Heart right ventricle (tissue), 16 donors: ENCODE measurements around the gene ZIC1. TPM values are rescaled to one million over a fixed set of nuclear protein-coding genes. Genes with fewer than 3 reads are reported as not detected.

Experiments
- ATAC-seq, 8 donors: fragments of 200-7000 bp; cut with Tn5 transposase; one replicate each; pipeline ENCODE4 v1.9.1; 2020; ENCODE audit warnings: mild to moderate bottlenecking in 8 of 8, moderate library complexity in 8 of 8, moderate number of reproducible peaks in 1 of 8
- DNase-seq, 2 donors: peaks; one replicate each; pipeline ENCODE4 v3.0.0-alpha.2; 2020
- H3K27ac ChIP-seq, 10 donors: fragments of 200-600 bp; sonication (generic) in 2 of 10; one replicate each; pipeline versions ENCODE4 v1.5.0 to v1.8.0; 2020 to 2022; ENCODE audit warnings: mild to moderate bottlenecking in 3 of 10
- H3K27me3 ChIP-seq, 7 donors: fragments of 200-600 bp; one replicate each; pipeline ENCODE4 v1.8.0; 2021 to 2022; ENCODE audit warnings: mild to moderate bottlenecking in 2 of 7
- H3K36me3 ChIP-seq, 9 donors: fragments of 200-600 bp; sonication (generic) in 1 of 9; one replicate each; pipeline versions ENCODE4 v1.5.0 to v1.8.0; 2020 to 2022; ENCODE audit warnings: mild to moderate bottlenecking in 2 of 9
- H3K4me1 ChIP-seq, 9 donors: fragments of 200-600 bp; sonication (generic) in 1 of 9; one replicate each; pipeline versions ENCODE4 v1.5.0 to v1.8.0; 2020 to 2022; ENCODE audit warnings: mild to moderate bottlenecking in 4 of 9
- H3K4me3 ChIP-seq, 10 donors: fragments of 200-600 bp; sonication (generic) in 2 of 10; one replicate each; pipeline versions ENCODE4 v1.5.0 to v1.8.0; 2020 to 2022; ENCODE audit warnings: mild to moderate bottlenecking in 7 of 10, moderate library complexity in 2 of 10
- H3K9me3 ChIP-seq, 11 donors: fragments of 200-600 bp in 10 of 11; sonication (generic) in 2 of 11; one replicate each; pipeline versions ENCODE4 v1.5.0 to v1.8.0; 2013 to 2022; ENCODE audit warnings: mild to moderate bottlenecking in 2 of 11, control low read depth in 1 of 11, moderate library complexity in 1 of 11
- CTCF ChIP-seq, 9 donors: fragments of 200-600 bp; sonication (generic) in 2 of 9; IDR thresholded peaks; one replicate each; pipeline versions ENCODE4 v1.5.0 to v1.8.0; 2021 to 2022; ENCODE audit warnings: antibody characterized with exemption in 9 of 9, mild to moderate bottlenecking in 5 of 9, moderate library complexity in 1 of 9
- WGBS, 2 donors: extraction: QIAGEN DNeasy Blood & Tissue Kit; methylation state at CpG; one replicate each; pipeline ENCODE4 v1.1.7; 2013; ENCODE audit warnings: inconsistent platforms in 1 of 2; 5-methylcytosine and 5-hydroxymethylcytosine counted together
- intact Hi-C, 10 donors: fragments of 100-400 bp; cut with DNase I; formaldehyde crosslinking; loops; one replicate each; pipeline versions ENCODE4 v1.11.1 to v1.14.2; 2022
- polyA plus RNA-seq, 2 donors: library from polyadenylated mRNA; stranded (reverse); fragments of 200-250 nt; gene quantifications; one replicate each; pipeline ENCODE4 v1.2.3, GENCODE V29; 2013
- total RNA-seq, 10 donors: library from RNA; stranded (reverse); fragmentation: NEBNext Ultra II Directional in 3 of 10; extraction: Animal tissue kit (Norgen Biotek cat#: 25700) in 3 of 10; gene quantifications; one replicate each; pipeline versions ENCODE4 v1.2.1 to v1.2.4, GENCODE V29; 2021 to 2023
- donor health status: Arrhythmogenic right ventricular cardiomyopathy.
- donor health status: ischemic (EF 13 %, LVEDD 7.1; RV severe dilation, severe dysfunction).
- donor health status: healthy with polysubstance abuse.
- donor health status: DM: no; HTN: yes; CAD: no.
- donor health status: DM: no; HTN: no; CAD: no.
- donor health status: ischemic (EF 25% LVEDD 6.9; RV normal size, moderate dysfunction).
- donor health status: ischemic (EF 25% LVEDD 5.7; RV mildly dilated, moderate dysfunction).
- donor health status: healthy.
- donor health status: DM: yes; HTN: yes; CAD: no.
- donor health status: Ischemic cardiomyopathy.
- donor health status: ischemic (EF 35%, LVEDD 5.7; RV mildly dilated, moderate dysfunction).
- donor health status: nonischemic (EF 11% LVEDD 7.7; RV severe dilation, severe dysfunction).
- donor health status: DM: yes; HTN: yes; CAD: no.
- donor health status: PGD.
- donor health status: ischemic (EF 29% LVEDD 5.4; RV normal size, mild dysfunction).
- donor health status: nonischemic (EF 23%, LVEDD 6.1; RV moderate dilation, normal function).

Gene ZIC1
- total and polyA plus RNA-seq, 12 donors, result not detected

GRCh38 chr3:147394884-147395225 lies 14.3 kb upstream of the ZIC1 start:
- H3K9me3 ChIP-seq, result no peaks in the 10 kb centered on the region
- WGBS, 2 donors, result 16% methylated on average over 5 of the region's 5 CpGs
- no peak for DNase-seq
- no peak for ATAC-seq
- peaks cover 50 to 100% (median 100%) of the 10 kb centered on the region in 7 donors for H3K27me3 ChIP-seq
- H3K4me1 ChIP-seq, result peaks cover 2 to 54% (median 27%) of the 10 kb centered on the region in 9 donors
- H3K27ac ChIP-seq, result no peak overlapping the region
- no peak overlapping the region for H3K4me3 ChIP-seq
- intact Hi-C loops, result no loop called here
- no peaks in the 10 kb centered on the region for H3K36me3 ChIP-seq
- no peak for TF ChIP-seq CTCF (IDR thresholded peaks at IDR 0.05)

GRCh38 chr3:147395899-147396711 lies 13.1 kb upstream of the ZIC1 start:
- no peak for DNase-seq
- Histone ChIP-seq H3K4me3 (no peak overlapping the region), H3K36me3 (no peaks in the 10 kb centered on the region), H3K27me3 (peaks cover 47 to 100% (median 100%) of the 10 kb centered on the region in 7 donors), H3K27ac (no peak overlapping the region), H3K9me3 (no peaks in the 10 kb centered on the region), H3K4me1 (peaks cover 2 to 54% (median 23%) of the 10 kb centered on the region in 9 donors)
- no peak for TF ChIP-seq CTCF (IDR thresholded peaks at IDR 0.05)
- ATAC-seq, result peak in 1 of 8 donors; percentile 41
- intact Hi-C loops, result no loop called here
- WGBS, 2 donors, result 2 to 4% methylated on average over 65 of the region's 65 CpGs

- WGBS, 2 donors, result 3 to 5% methylated on average over 17 of the region's 17 CpGs
- DNase-seq, result no peak
- TF ChIP-seq CTCF (IDR thresholded peaks at IDR 0.05), result no peak
- ATAC-seq, result no peak
- H3K4me3 ChIP-seq, result no peak overlapping the region
- no peaks in the 10 kb centered on the region for H3K36me3 ChIP-seq
- no peaks in the 10 kb centered on the region for H3K9me3 ChIP-seq
- H3K27ac ChIP-seq, result no peak overlapping the region
- intact Hi-C loops, result no loop called here
- H3K4me1 ChIP-seq, result peaks cover 2 to 51% (median 22%) of the 10 kb centered on the region in 9 donors
- peaks cover 44 to 100% (median 100%) of the 10 kb centered on the region in 7 donors for H3K27me3 ChIP-seq
Observed at GRCh38 chr3:147396712-147397046, 12.5 kb upstream of the ZIC1 start.

- H3K4me1 ChIP-seq, result peaks cover 2 to 44% (median 16%) of the 10 kb centered on the region in 9 donors
- H3K9me3 ChIP-seq, result no peaks in the 10 kb centered on the region
- H3K27me3 ChIP-seq, result peaks cover 44 to 100% (median 100%) of the 10 kb centered on the region in 7 donors
- WGBS, 2 donors, result 2 to 4% methylated on average over 34 of the region's 34 CpGs
- no peak overlapping the region for H3K4me3 ChIP-seq
- no peak overlapping the region for H3K27ac ChIP-seq
- DNase-seq (no peak), ATAC-seq (no peak)
- TF ChIP-seq CTCF (IDR thresholded peaks at IDR 0.05), result no peak
- intact Hi-C loops, result no loop called here
- H3K36me3 ChIP-seq, result no peaks in the 10 kb centered on the region
Observed at GRCh38 chr3:147397155-147397874, 11.8 kb upstream of the ZIC1 start.
